PFSK-1 (cell line): ENCODE measurements around the gene EIF4EBP2.

Experiments used
- FOXP2 ChIP-seq: optimal IDR thresholded peaks from 2 replicates; pipeline ENCODE3; 2011; ENCODE audit warnings: borderline replicate concordance, control low read depth, inconsistent platforms; ENCODE audit not compliant: insufficient read depth; ENCODE audit errors: extremely low read length, extremely low read depth
- POLR2AphosphoS5 ChIP-seq: IDR thresholded peaks from 2 replicates; pipeline ENCODE4 v1.6.1; 2012; ENCODE audit warnings: low read depth, mild to moderate bottlenecking, control low read depth, low read length, moderate library complexity
- REST ChIP-seq, 2 experiments: IDR thresholded peaks; 2 replicates each; pipeline versions ENCODE4 v1.6.1 to v1.8.0; 2011 to 2012; ENCODE audit warnings: low read depth in 2 of 2, low read length in 2 of 2, control low read depth in 1 of 2, inconsistent platforms in 1 of 2, mild to moderate bottlenecking in 1 of 2, moderate library complexity in 1 of 2; ENCODE audit not compliant: insufficient read depth in 1 of 2
- SIN3A ChIP-seq: IDR thresholded peaks from 2 replicates; pipeline ENCODE4 v1.6.1; 2012; ENCODE audit warnings: mild to moderate bottlenecking, low read length, moderate library complexity, borderline replicate concordance; ENCODE audit not compliant: insufficient read depth
- TAF1 ChIP-seq: IDR thresholded peaks from 2 replicates; pipeline ENCODE4 v1.6.1; 2012; ENCODE audit warnings: low read length, control low read depth, borderline replicate concordance; ENCODE audit not compliant: insufficient read depth

Gene EIF4EBP2

GRCh38 chr10:70462349-70462984 lies 58.5 kb downstream of the EIF4EBP2 start:
- TF ChIP-seq SIN3A (no peak), POLR2AphosphoS5 (no peak), REST (IDR thresholded peaks at IDR 0.05; ENCODE audit: insufficient read depth in 1 of 2, low read depth in 2 of 2, low read length in 2 of 2) (no peak), TAF1 (no peak), FOXP2 (no peak)

GRCh38 chr10:70465278-70465677 lies 61.3 kb downstream of the EIF4EBP2 start:
- TF ChIP-seq SIN3A (no peak), TAF1 (no peak)

GRCh38 chr10:70465832-70466231 lies 61.9 kb downstream of the EIF4EBP2 start:
- no peak for TF ChIP-seq TAF1
- TF ChIP-seq POLR2AphosphoS5, result no peak
- no peak for TF ChIP-seq REST (IDR thresholded peaks at IDR 0.05; ENCODE audit: insufficient read depth in 1 of 2, low read depth in 2 of 2, low read length in 2 of 2)
- no peak for TF ChIP-seq FOXP2
- TF ChIP-seq SIN3A, result no peak

- TF ChIP-seq FOXP2 (no peak), POLR2AphosphoS5 (no peak), TAF1 (no peak), REST (IDR thresholded peaks at IDR 0.05; ENCODE audit: insufficient read depth in 1 of 2, low read depth in 2 of 2, low read length in 2 of 2) (no peak), SIN3A (no peak)
Measured at GRCh38 chr10:70466951-70467350, 63.0 kb downstream of the EIF4EBP2 start.

GRCh38 chr10:70472799-70473454 lies 69.0 kb downstream of the EIF4EBP2 start:
- no peak for TF ChIP-seq SIN3A
- TF ChIP-seq TAF1, result no peak
- TF ChIP-seq FOXP2, result no peak
- TF ChIP-seq REST (IDR thresholded peaks at IDR 0.05; ENCODE audit: insufficient read depth in 1 of 2, low read depth in 2 of 2, low read length in 2 of 2), result no peak
- no peak for TF ChIP-seq POLR2AphosphoS5
